HFFc6 (cell line): Measurements from ENCODE around the gene C19orf25. TPM values are rescaled to one million over a fixed set of nuclear protein-coding genes. Genes with fewer than 3 reads are reported as not detected.

ENCODE experiments used
- DNase-seq: peaks from one replicate; pipeline ENCODE4 v3.0.0-alpha.2; 2018
- H3K27ac Mint-ChIP-seq: 2 replicates; pipeline ENCODE4 v1.8.0; 2020; ENCODE audit warnings: mild to moderate bottlenecking, mixed read lengths
- H3K27me3 Mint-ChIP-seq: 2 replicates; pipeline ENCODE4 v1.8.0; 2021; ENCODE audit warnings: mild to moderate bottlenecking, moderate library complexity, mixed read lengths; ENCODE audit not compliant: insufficient read depth
- H3K36me3 Mint-ChIP-seq: 2 replicates; pipeline ENCODE4 v1.8.0; 2021; ENCODE audit warnings: low read depth, mixed read lengths
- H3K4me1 Mint-ChIP-seq: 2 replicates; pipeline ENCODE4 v1.8.0; 2020; ENCODE audit warnings: low read depth, mixed read lengths
- H3K4me3 Mint-ChIP-seq: 2 replicates; pipeline ENCODE4 v1.8.0; 2020; ENCODE audit warnings: mild to moderate bottlenecking, moderate library complexity, mixed read lengths
- H3K9me3 Mint-ChIP-seq: 2 replicates; pipeline ENCODE4 v1.8.0; 2020; ENCODE audit warnings: mild to moderate bottlenecking, mixed read lengths
- total RNA-seq, 6 experiments: library from RNA; stranded (reverse); fragmentation: NEBNext Ultra II Directional; extraction: Animal tissue kit (Norgen Biotek cat#: 25700); gene quantifications; 2 replicates in 1 of 6; 3 replicates in 5 of 6; pipeline ENCODE4 v1.2.3, GENCODE V29; 2021
- TF ChIP-seq, protein P1 (sequence below): fragments of 200-600 bp; sonication (generic); IDR thresholded peaks from 2 replicates; pipeline ENCODE4 v1.5.0; 2021; ENCODE audit warnings: antibody characterized with exemption, mild to moderate bottlenecking

The C19orf25 gene
- total RNA-seq, 6 experiments from 2014 or later, result 26.7 to 34.8 (median 29.6) TPM

GRCh38 chr19:1449467-1450442, 29.3 kb downstream of the C19orf25 start, which contains the start of gene APC2:
Gene APC2, plus strand, starts transcription at chr19:1450121. Its CDS starts 2,881 bp downstream, at chr19:1453002.
- no peak for DNase-seq
- peaks cover 33% of the 10 kb centered on the region for H3K27me3 Mint-ChIP-seq
- H3K36me3 Mint-ChIP-seq, result no peaks in the 10 kb centered on the region
- no peak within 1 kb of the TSS for H3K27ac Mint-ChIP-seq
- no peaks in the 10 kb centered on the region; the same call in 1 of the 2 replicates for H3K9me3 Mint-ChIP-seq
- no peak within 1 kb of the TSS; the same call in 1 of the 2 replicates for H3K4me3 Mint-ChIP-seq
- H3K4me1 Mint-ChIP-seq, result no peaks in the 10 kb centered on the region
- TF ChIP-seq, protein P1, sequence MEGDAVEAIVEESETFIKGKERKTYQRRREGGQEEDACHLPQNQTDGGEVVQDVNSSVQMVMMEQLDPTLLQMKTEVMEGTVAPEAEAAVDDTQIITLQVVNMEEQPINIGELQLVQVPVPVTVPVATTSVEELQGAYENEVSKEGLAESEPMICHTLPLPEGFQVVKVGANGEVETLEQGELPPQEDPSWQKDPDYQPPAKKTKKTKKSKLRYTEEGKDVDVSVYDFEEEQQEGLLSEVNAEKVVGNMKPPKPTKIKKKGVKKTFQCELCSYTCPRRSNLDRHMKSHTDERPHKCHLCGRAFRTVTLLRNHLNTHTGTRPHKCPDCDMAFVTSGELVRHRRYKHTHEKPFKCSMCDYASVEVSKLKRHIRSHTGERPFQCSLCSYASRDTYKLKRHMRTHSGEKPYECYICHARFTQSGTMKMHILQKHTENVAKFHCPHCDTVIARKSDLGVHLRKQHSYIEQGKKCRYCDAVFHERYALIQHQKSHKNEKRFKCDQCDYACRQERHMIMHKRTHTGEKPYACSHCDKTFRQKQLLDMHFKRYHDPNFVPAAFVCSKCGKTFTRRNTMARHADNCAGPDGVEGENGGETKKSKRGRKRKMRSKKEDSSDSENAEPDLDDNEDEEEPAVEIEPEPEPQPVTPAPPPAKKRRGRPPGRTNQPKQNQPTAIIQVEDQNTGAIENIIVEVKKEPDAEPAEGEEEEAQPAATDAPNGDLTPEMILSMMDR, result no peak

DNA sequence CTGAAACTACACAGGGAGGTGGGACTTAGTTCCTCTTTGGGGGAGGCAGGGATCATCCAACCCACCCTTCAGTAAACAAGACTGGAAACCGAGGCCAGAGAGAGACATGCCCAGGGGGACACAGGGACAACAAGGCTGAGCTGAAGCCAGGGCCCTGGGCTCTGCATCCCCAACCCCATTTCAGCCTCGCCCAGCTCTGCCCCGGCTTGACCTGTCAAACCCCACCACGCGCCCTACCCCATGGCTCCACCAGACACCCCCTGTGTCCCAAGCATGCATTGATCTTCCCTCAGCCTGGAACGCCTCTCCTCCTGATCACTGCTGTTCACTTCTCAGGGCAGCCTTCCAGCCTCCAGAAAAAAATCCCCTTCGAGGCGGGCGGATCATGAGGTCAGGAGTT, 31.1 kb downstream of the C19orf25 start:
- Mint-ChIP-seq H3K4me1 (no peaks in the 10 kb centered on the region), H3K9me3 (no peaks in the 10 kb centered on the region; the same call in 1 of the 2 replicates), H3K27me3 (peaks cover 35% of the 10 kb centered on the region), H3K4me3 (no peak overlapping the region), H3K27ac (no peak overlapping the region), H3K36me3 (no peaks in the 10 kb centered on the region)
- TF ChIP-seq, protein P1, result no peak
- DNase-seq, result no peak

DNA sequence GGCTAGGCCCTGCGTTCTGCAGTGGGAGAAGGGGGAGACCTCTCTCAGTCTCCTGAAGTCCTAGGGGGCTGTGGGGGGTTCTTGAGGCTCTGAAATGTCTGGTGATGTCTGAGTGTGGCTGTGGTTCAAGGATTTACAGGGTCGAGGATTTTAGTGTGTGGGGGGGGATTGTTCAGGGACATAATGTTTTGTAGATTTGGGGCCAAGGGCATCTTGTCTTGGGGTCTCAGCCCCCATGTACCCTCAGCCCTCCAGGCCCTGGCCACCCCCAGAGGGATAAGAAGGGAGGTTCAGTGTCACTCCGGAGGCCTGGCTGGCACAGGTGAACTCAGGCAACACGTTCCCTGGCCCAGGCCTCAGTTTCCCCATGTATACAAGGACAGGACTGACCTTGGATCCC, 31.5 kb downstream of the C19orf25 start:
- Mint-ChIP-seq H3K36me3 (peaks cover 3% of the 10 kb centered on the region; the same call in 1 of the 2 replicates), H3K27me3 (peaks cover 33% of the 10 kb centered on the region), H3K9me3 (no peaks in the 10 kb centered on the region; the same call in 1 of the 2 replicates), H3K4me1 (peaks cover 4% of the 10 kb centered on the region; the same call in 1 of the 2 replicates), H3K27ac (no peak overlapping the region), H3K4me3 (no peak overlapping the region)
- TF ChIP-seq, protein P1, result no peak
- no peak for DNase-seq

GRCh38 chr19:1446713-1447481, 32.1 kb downstream of the C19orf25 start:
- peaks cover 10% of the 10 kb centered on the region; the same call in 1 of the 2 replicates for H3K4me1 Mint-ChIP-seq
- H3K4me3 Mint-ChIP-seq, result peak overlapping the region; percentile 37; the same call in 1 of the 2 replicates
- TF ChIP-seq, protein P1, result no peak
- peaks cover 31% of the 10 kb centered on the region for H3K27me3 Mint-ChIP-seq
- H3K9me3 Mint-ChIP-seq, result no peaks in the 10 kb centered on the region; the same call in 1 of the 2 replicates
- no peak overlapping the region for H3K27ac Mint-ChIP-seq
- H3K36me3 Mint-ChIP-seq, result peaks cover 9% of the 10 kb centered on the region; the same call in 1 of the 2 replicates
- DNase-seq, result no peak

GRCh38 chr19:1445932-1446712, 32.9 kb downstream of the C19orf25 start:
- Mint-ChIP-seq H3K4me3 (no peak overlapping the region; the same call in 1 of the 2 replicates), H3K27ac (no peak overlapping the region)
- TF ChIP-seq, protein P1, result no peak

More at GRCh38 chr19:1445932-1446712, 32.9 kb downstream of the C19orf25 start:
- Mint-ChIP-seq H3K36me3 (peaks cover 13% of the 10 kb centered on the region; the same call in 1 of the 2 replicates), H3K27me3 (peaks cover 25% of the 10 kb centered on the region), H3K4me1 (peaks cover 12% of the 10 kb centered on the region; the same call in 1 of the 2 replicates), H3K9me3 (no peaks in the 10 kb centered on the region; the same call in 1 of the 2 replicates)
- no peak for DNase-seq
